GM06990 (cell line): ENCODE measurements around the gene ADGRL3.

Source experiments
- DNase-seq: peaks from one replicate; pipeline ENCODE4 v3.0.0-alpha.2; 2011; ENCODE audit not compliant: insufficient read length; ENCODE audit errors: extremely low read depth
- H3K27me3 ChIP-seq: replicated peaks from 2 replicates; pipeline ENCODE4 v1.6.0; 2011; ENCODE audit warnings: low read length; ENCODE audit not compliant: control insufficient read depth, insufficient read depth
- H3K36me3 ChIP-seq: 2 replicates; pipeline ENCODE4 v1.5.1; 2011; ENCODE audit warnings: low read length; ENCODE audit not compliant: control insufficient read depth, insufficient read depth
- H3K4me3 ChIP-seq: replicated peaks from 2 replicates; pipeline ENCODE4 v1.5.1; 2011; ENCODE audit warnings: low read depth, mild to moderate bottlenecking, control low read depth, low read length
- CTCF ChIP-seq: IDR thresholded peaks from 2 replicates; pipeline ENCODE4 v1.5.1; 2011; ENCODE audit warnings: low read length, control low read depth, mild to moderate bottlenecking, inconsistent platforms; ENCODE audit not compliant: insufficient read depth, poor library complexity, severe bottlenecking

ADGRL3 gene

GRCh38 chr4:61223385-61223784, 23.3 kb downstream of the ADGRL3 start:
- Histone ChIP-seq H3K36me3 (no peaks in the 10 kb centered on the region), H3K4me3 (no peak overlapping the region), H3K27me3 (no peaks in the 10 kb centered on the region)
- TF ChIP-seq CTCF = no peak
- no peak for DNase-seq

GRCh38 chr4:61224573-61224972, 24.4 kb downstream of the ADGRL3 start:
- H3K4me3 ChIP-seq = no peak overlapping the region
- DNase-seq = no peak
- no peaks in the 10 kb centered on the region for H3K36me3 ChIP-seq
- TF ChIP-seq CTCF = no peak
- no peaks in the 10 kb centered on the region for H3K27me3 ChIP-seq

GRCh38 chr4:61225656-61226055, 25.5 kb downstream of the ADGRL3 start:
- TF ChIP-seq CTCF = no peak
- Histone ChIP-seq H3K36me3 (no peaks in the 10 kb centered on the region), H3K27me3 (no peaks in the 10 kb centered on the region), H3K4me3 (no peak overlapping the region)
- no peak for DNase-seq

- no peak for TF ChIP-seq CTCF
- Histone ChIP-seq H3K36me3 (no peaks in the 10 kb centered on the region), H3K4me3 (no peak overlapping the region), H3K27me3 (no peaks in the 10 kb centered on the region)
- DNase-seq = no peak
Measured at GRCh38 chr4:61231421-61231820, 31.3 kb downstream of the ADGRL3 start.

- no peak for TF ChIP-seq CTCF
- DNase-seq = no peak
Measured at GRCh38 chr4:61239250-61239649, 39.1 kb downstream of the ADGRL3 start.

GRCh38 chr4:61243962-61244361, 43.8 kb downstream of the ADGRL3 start:
- H3K36me3 ChIP-seq = no peaks in the 10 kb centered on the region
- no peaks in the 10 kb centered on the region for H3K27me3 ChIP-seq
- no peak for TF ChIP-seq CTCF
- no peak overlapping the region for H3K4me3 ChIP-seq
- DNase-seq = no peak

More at GRCh38 chr4:61239250-61239649, 39.1 kb downstream of the ADGRL3 start:
- Histone ChIP-seq H3K4me3 (no peak overlapping the region), H3K27me3 (no peaks in the 10 kb centered on the region), H3K36me3 (no peaks in the 10 kb centered on the region)
